ENCODE data around the gene NELFA. TPM values are rescaled to one million over a fixed set of nuclear protein-coding genes. Genes with fewer than 3 reads are reported as not detected.
A peak's percentile ranks its signal among the peaks of the same experiment; 100 is the strongest.

The NELFA gene
- total RNA-seq (12.1 and 15.2 TPM in 2 replicates), polyA plus RNA-seq (7.4 and 7.8 TPM in 2 replicates), polyA minus RNA-seq (ENCODE audit: low replicate concordance) (12.5 and 12.9 TPM in 2 replicates)
- 14.5 and 18.3 TPM in 2 replicates for polyA plus RNA-seq (2012)

GRCh38 chr4:2008921-2009650 is at the start of gene NELFA:
Gene NELFA (minus strand): TSS chr4:2008974. CDS start chr4:2008959, 15 bp downstream.
- Histone ChIP-seq H3K4me2 (ENCODE audit: extremely low read depth, insufficient read depth, low read length) (peak within 1 kb of the TSS; percentile 67), H3K4me3 (replicated peaks in 1 of 4; ENCODE audit: control extremely low read depth in 1 of 4, insufficient read depth in 1 of 4, low read depth in 3 of 4, low read length in 4 of 4) (peak within 1 kb of the TSS; percentile 81 to 96 (median 83)), H3K9ac (ENCODE audit: insufficient read depth, low read length) (peak within 1 kb of the TSS; percentile 94), H3K36me3 (ENCODE audit: control insufficient read depth, insufficient read depth, low read length) (peaks cover 2% of the 10 kb centered on the region), H3K27ac (ENCODE audit: insufficient read depth, low read length) (peak within 1 kb of the TSS; percentile 96), H3K79me2 (ENCODE audit: control insufficient read depth, insufficient read depth, low read length) (peaks cover 34% of the 10 kb centered on the region), H3K27me3 (ENCODE audit: control insufficient read depth, insufficient read depth, low read length) (no peaks in the 10 kb centered on the region), H4K20me1 (ENCODE audit: control insufficient read depth, extremely low read depth, insufficient read depth, low read length) (no peaks in the 10 kb centered on the region), H3K9me3 (ENCODE audit: control insufficient read depth, insufficient read depth, low read depth, low read length) (no peaks in the 10 kb centered on the region), H2AFZ (ENCODE audit: low read length) (peak within 1 kb of the TSS; percentile 100), H3K4me1 (ENCODE audit: control insufficient read depth, extremely low read depth, insufficient read depth, low read length) (no peaks in the 10 kb centered on the region)
- DNase-seq (ENCODE audit: low read depth in 2 of 2): peak; percentile 89 to 94
- TF ChIP-seq CTCF (conservative IDR thresholded peaks at IDR 0.05 in 1 of 2, IDR thresholded peaks at IDR 0.05 in 1 of 2; ENCODE audit: low read depth in 1 of 2, low read length in 2 of 2) (peak; percentile 31), EZH2 (IDR thresholded peaks at IDR 0.05; ENCODE audit: low read length, missing control alignments) (no peak)

GRCh38 chr4:2057382-2058065 is 48.8 kb upstream of the NELFA start:
- H3K36me3 ChIP-seq (ENCODE audit: control insufficient read depth, insufficient read depth, low read length): no peaks in the 10 kb centered on the region
- no peak overlapping the region for H3K4me3 ChIP-seq (replicated peaks in 1 of 4; ENCODE audit: control extremely low read depth in 1 of 4, insufficient read depth in 1 of 4, low read depth in 3 of 4, low read length in 4 of 4)
- H3K9ac ChIP-seq (ENCODE audit: insufficient read depth, low read length): no peak overlapping the region
- no peak overlapping the region for H3K27ac ChIP-seq (ENCODE audit: insufficient read depth, low read length)
- no peaks in the 10 kb centered on the region for H4K20me1 ChIP-seq (ENCODE audit: control insufficient read depth, extremely low read depth, insufficient read depth, low read length)
- no peak overlapping the region for H2AFZ ChIP-seq (ENCODE audit: low read length)
- DNase-seq (ENCODE audit: low read depth in 2 of 2): no peak
- no peaks in the 10 kb centered on the region for H3K79me2 ChIP-seq (ENCODE audit: control insufficient read depth, insufficient read depth, low read length)
- TF ChIP-seq CTCF (conservative IDR thresholded peaks at IDR 0.05 in 1 of 2, IDR thresholded peaks at IDR 0.05 in 1 of 2; ENCODE audit: low read depth in 1 of 2, low read length in 2 of 2): no peak
- peak; percentile 38 for TF ChIP-seq EZH2 (IDR thresholded peaks at IDR 0.05; ENCODE audit: low read length, missing control alignments)
- no peaks in the 10 kb centered on the region for H3K4me1 ChIP-seq (ENCODE audit: control insufficient read depth, extremely low read depth, insufficient read depth, low read length)
- H3K27me3 ChIP-seq (ENCODE audit: control insufficient read depth, insufficient read depth, low read length): peaks cover 22% of the 10 kb centered on the region
- no peak overlapping the region for H3K4me2 ChIP-seq (ENCODE audit: extremely low read depth, insufficient read depth, low read length)
- H3K9me3 ChIP-seq (ENCODE audit: control insufficient read depth, insufficient read depth, low read depth, low read length): no peaks in the 10 kb centered on the region

- H3K4me1 ChIP-seq (ENCODE audit: control insufficient read depth, extremely low read depth, insufficient read depth, low read length): no peaks in the 10 kb centered on the region
- H3K27me3 ChIP-seq (ENCODE audit: control insufficient read depth, insufficient read depth, low read length): peaks cover 15% of the 10 kb centered on the region
- H3K27ac ChIP-seq (ENCODE audit: insufficient read depth, low read length): no peak overlapping the region
- no peak overlapping the region for H3K9ac ChIP-seq (ENCODE audit: insufficient read depth, low read length)
- H4K20me1 ChIP-seq (ENCODE audit: control insufficient read depth, extremely low read depth, insufficient read depth, low read length): no peaks in the 10 kb centered on the region
- no peaks in the 10 kb centered on the region for H3K36me3 ChIP-seq (ENCODE audit: control insufficient read depth, insufficient read depth, low read length)
- H3K4me2 ChIP-seq (ENCODE audit: extremely low read depth, insufficient read depth, low read length): no peak overlapping the region
- no peaks in the 10 kb centered on the region for H3K79me2 ChIP-seq (ENCODE audit: control insufficient read depth, insufficient read depth, low read length)
- H3K9me3 ChIP-seq (ENCODE audit: control insufficient read depth, insufficient read depth, low read depth, low read length): no peaks in the 10 kb centered on the region
- H2AFZ ChIP-seq (ENCODE audit: low read length): no peak overlapping the region
- no peak for DNase-seq (ENCODE audit: low read depth in 2 of 2)
- no peak overlapping the region for H3K4me3 ChIP-seq (replicated peaks in 1 of 4; ENCODE audit: control extremely low read depth in 1 of 4, insufficient read depth in 1 of 4, low read depth in 3 of 4, low read length in 4 of 4)
- TF ChIP-seq CTCF (conservative IDR thresholded peaks at IDR 0.05 in 1 of 2, IDR thresholded peaks at IDR 0.05 in 1 of 2; ENCODE audit: low read depth in 1 of 2, low read length in 2 of 2): no peak
- no peak for TF ChIP-seq EZH2 (IDR thresholded peaks at IDR 0.05; ENCODE audit: low read length, missing control alignments)
Observed at GRCh38 chr4:2054217-2054616, 45.4 kb upstream of the NELFA start.

All from fibroblast of lung (primary cell).